Muscle of arm (tissue), 12 donors: ENCODE measurements around the gene LCN15. TPM values are rescaled to one million over a fixed set of nuclear protein-coding genes. Genes with fewer than 3 reads are reported as not detected.

ENCODE experiments used
- polyA plus RNA-seq, 12 donors: library from polyadenylated mRNA; unstranded; fragments of 120-200 nt; gene quantifications; one replicate each; pipeline ENCODE4 v1.2.1, GENCODE V29; 2013; ENCODE audit not compliant: insufficient read length in 12 of 12

LCN15 gene
- polyA plus RNA-seq, 12 donors = 0.20 to 1.1 (median 0.44) TPM; not detected in 2

Other genes with a start within 250 kb of the LCN15 start
- 10 to 100 TPM in 11 of 12 donors, not detected in 1; 18.0 to 47.5 (median 20.6) TPM for gene NOTCH1, start 218.5 kb downstream of the LCN15 start, polyA plus RNA-seq
- gene EGFL7, start 101.6 kb downstream of the LCN15 start, polyA plus RNA-seq = 10 to 100 TPM in 11 of 12 donors, not detected in 1; 43.2 to 71.5 (median 49.6) TPM
- gene AGPAT2, start 77.1 kb downstream of the LCN15 start, polyA plus RNA-seq = 10 to 100 TPM in 6 of 12 donors, 1 to 10 TPM in 5, not detected in 1; 8.2 to 32.3 (median 10.1) TPM
- gene DIPK1B, start 51.9 kb downstream of the LCN15 start, polyA plus RNA-seq = 10 to 100 TPM in 10 of 12 donors, 1 to 10 TPM in 1, not detected in 1; 8.7 to 20.5 (median 14.0) TPM
- gene LCN10, start 21.6 kb downstream of the LCN15 start, polyA plus RNA-seq = 10 to 100 TPM in 1 of 12 donors, 1 to 10 TPM in 10, not detected in 1; 2.0 to 21.3 (median 7.1) TPM
- gene LCN6, start 16.0 kb downstream of the LCN15 start, polyA plus RNA-seq = under 1 TPM in 2 of 12 donors, not detected in 10; 0.21 to 0.40 TPM
- gene LCN8, start 6.3 kb downstream of the LCN15 start, polyA plus RNA-seq = 10 to 100 TPM in 1 of 12 donors, 1 to 10 TPM in 8, under 1 TPM in 1, not detected in 2; 0.48 to 10.9 (median 4.1) TPM
- 100 to 1,000 TPM in 1 of 12 donors, 10 to 100 TPM in 10, not detected in 1; 26.7 to 128 (median 30.8) TPM for gene TMEM141, start 26.8 kb upstream of the LCN15 start, polyA plus RNA-seq
- gene CCDC183, start 31.8 kb upstream of the LCN15 start, polyA plus RNA-seq = 1 to 10 TPM in 9 of 12 donors, under 1 TPM in 1, not detected in 2; 0.71 to 3.7 (median 2.7) TPM
- gene RABL6, start 43.4 kb upstream of the LCN15 start, polyA plus RNA-seq = 10 to 100 TPM in 11 of 12 donors, not detected in 1; 40.9 to 81.7 (median 48.7) TPM
- gene AJM1, start 78.0 kb upstream of the LCN15 start, polyA plus RNA-seq = 1 to 10 TPM in 10 of 12 donors, under 1 TPM in 1, not detected in 1; 0.93 to 7.0 (median 1.5) TPM
- 100 to 1,000 TPM in 2 of 12 donors, 10 to 100 TPM in 9, not detected in 1; 60.3 to 100 (median 73.7) TPM for gene PHPT1, start 84.9 kb upstream of the LCN15 start, polyA plus RNA-seq
- 100 to 1,000 TPM in 1 of 12 donors, 1 to 10 TPM in 10, not detected in 1; 2.7 to 131 (median 3.9) TPM for gene MAMDC4, start 87.8 kb upstream of the LCN15 start, polyA plus RNA-seq
- 100 to 1,000 TPM in 11 of 12 donors, not detected in 1; 262 to 391 (median 299) TPM for gene EDF1, start 101.8 kb upstream of the LCN15 start, polyA plus RNA-seq
- 10 to 100 TPM in 5 of 12 donors, 1 to 10 TPM in 6, not detected in 1; 7.1 to 15.5 (median 9.1) TPM for gene TRAF2, start 122.0 kb upstream of the LCN15 start, polyA plus RNA-seq
- gene FBXW5, start 180.2 kb upstream of the LCN15 start, polyA plus RNA-seq = 10 to 100 TPM in 11 of 12 donors, not detected in 1; 26.2 to 46.7 (median 30.6) TPM
- 1 to 10 TPM in 1 of 12 donors, under 1 TPM in 7, not detected in 4; 0.27 to 1.2 (median 0.48) TPM for gene C8G, start 180.7 kb upstream of the LCN15 start, polyA plus RNA-seq
- gene LCN12, start 187.8 kb upstream of the LCN15 start, polyA plus RNA-seq = 1 to 10 TPM in 5 of 12 donors, under 1 TPM in 4, not detected in 3; 0.23 to 1.4 (median 1.1) TPM
- gene PTGDS, start 213.0 kb upstream of the LCN15 start, polyA plus RNA-seq = 10 to 100 TPM in 6 of 12 donors, 1 to 10 TPM in 4, not detected in 2; 5.3 to 30.3 (median 13.6) TPM
- under 1 TPM in 10 of 12 donors, not detected in 2; 0.19 to 0.74 (median 0.54) TPM for gene LCNL1, start 218.5 kb upstream of the LCN15 start, polyA plus RNA-seq
- 10 to 100 TPM in 11 of 12 donors, not detected in 1; 15.5 to 51.6 (median 19.6) TPM for gene PAXX, start 227.9 kb upstream of the LCN15 start, polyA plus RNA-seq
- 10 to 100 TPM in 1 of 12 donors, 1 to 10 TPM in 2, under 1 TPM in 6, not detected in 3; 0.23 to 26.6 (median 0.49) TPM for gene CLIC3, start 232.1 kb upstream of the LCN15 start, polyA plus RNA-seq